ENCODE results near the gene CCM2.

CCM2 gene

GRCh38 chr7:45123913-45124710, 124.1 kb downstream of the CCM2 start:
- no peak for DNase-seq (ENCODE audit: low read depth in 2 of 2)

DNA sequence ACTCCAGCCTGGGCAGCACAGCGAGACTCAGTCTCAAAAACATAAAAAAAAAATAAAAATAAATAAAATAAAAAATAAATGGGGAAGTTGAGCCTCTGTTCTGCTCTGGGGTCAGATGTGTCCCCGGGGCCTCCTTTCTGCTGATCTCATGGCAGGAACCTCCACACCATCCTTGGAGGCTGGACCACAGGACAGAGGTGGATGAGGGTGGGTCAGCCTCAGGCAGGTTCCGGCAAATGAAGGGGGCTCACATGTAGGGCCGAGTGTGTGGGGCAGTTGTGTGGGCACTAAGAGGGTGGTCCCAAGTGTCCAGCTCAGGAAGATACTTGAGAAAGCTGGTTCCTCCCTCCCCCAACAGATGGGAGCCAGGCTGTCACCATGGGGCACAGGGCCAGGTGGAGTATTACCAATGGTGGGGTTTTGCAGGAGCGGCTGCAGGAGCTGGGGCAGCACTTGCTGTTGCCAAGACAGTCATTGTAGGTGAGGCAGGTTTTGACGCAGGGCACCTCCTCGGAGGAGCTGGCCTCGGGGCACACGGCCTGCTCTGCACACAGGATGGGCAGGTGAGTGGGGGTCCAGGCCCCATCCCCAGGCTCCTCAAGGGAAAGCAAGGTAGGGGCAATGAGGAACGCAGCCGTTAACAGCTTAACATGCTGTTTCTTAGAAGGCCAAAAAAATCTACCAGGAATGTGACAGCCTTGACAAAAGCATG, 125.3 kb downstream of the CCM2 start:
- DNase-seq (ENCODE audit: low read depth in 2 of 2) = no peak
